ENCODE data around the gene WIPF3. TPM values are rescaled to one million over a fixed set of nuclear protein-coding genes. Genes with fewer than 3 reads are reported as not detected.

Gene WIPF3
- polyA plus RNA-seq, 1 donor: 21.9 TPM

DNA sequence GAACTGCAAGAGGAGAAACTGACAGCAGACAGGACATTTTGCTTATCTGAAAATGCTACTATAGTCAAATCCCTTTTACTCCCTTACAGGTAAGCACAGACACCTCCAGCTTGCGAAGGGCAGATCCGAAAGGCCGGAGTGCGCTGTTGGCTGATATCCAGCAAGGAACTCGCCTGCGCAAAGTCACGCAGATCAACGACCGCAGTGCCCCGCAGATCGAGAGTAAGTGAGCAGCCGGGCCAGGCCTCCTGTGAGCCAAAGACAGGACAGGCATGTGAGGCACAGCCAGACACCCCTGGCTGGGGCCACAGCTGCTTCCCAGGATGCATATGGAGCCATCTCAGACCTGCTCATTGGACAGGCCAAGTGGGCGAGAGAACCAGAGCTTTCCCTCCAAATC, 69.4 kb downstream of the WIPF3 start:
- H3K4me3 ChIP-seq (ENCODE audit: low read length): no peak overlapping the region
- peaks cover 11% of the 10 kb centered on the region for H3K36me3 ChIP-seq (ENCODE audit: control insufficient read depth, insufficient read depth, low read length)
- no peaks in the 10 kb centered on the region for H3K9me3 ChIP-seq (ENCODE audit: control insufficient read depth, low read depth, low read length)
- H3K27ac ChIP-seq (ENCODE audit: low read length): no peak overlapping the region
- no peak for DNase-seq
- no peaks in the 10 kb centered on the region for H3K4me1 ChIP-seq (ENCODE audit: control insufficient read depth, insufficient read depth, low read length)
- H3K27me3 ChIP-seq (ENCODE audit: control insufficient read depth, insufficient read depth, low read length): no peaks in the 10 kb centered on the region
- WGBS (ENCODE audit: insufficient coverage, low lambda C conversion rate): no CpG with 5 or more reads among the region's 13 CpGs

DNA sequence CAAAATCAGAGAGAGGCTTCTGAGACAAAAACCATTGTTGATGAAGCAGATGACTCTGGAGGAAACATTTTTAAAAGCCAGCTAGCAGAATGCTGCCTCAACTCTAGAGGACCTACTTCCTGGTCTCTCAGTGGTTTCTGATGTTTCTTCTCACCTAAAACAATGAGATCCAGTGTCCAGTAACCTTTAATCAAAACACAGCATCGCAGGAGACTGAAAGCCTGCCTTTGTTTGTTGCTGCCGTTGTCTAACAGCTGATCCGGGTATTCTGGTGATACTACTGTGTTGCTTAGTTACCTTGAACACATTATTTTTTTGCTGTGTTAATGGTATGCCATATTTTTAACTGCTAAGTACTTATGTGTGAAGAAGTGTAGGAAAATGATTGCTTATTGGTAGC, 70.9 kb downstream of the WIPF3 start:
- no CpG with 5 or more reads among the region's 3 CpGs for WGBS (ENCODE audit: insufficient coverage, low lambda C conversion rate)
- Histone ChIP-seq H3K36me3 (ENCODE audit: control insufficient read depth, insufficient read depth, low read length) (peaks cover 15% of the 10 kb centered on the region), H3K27me3 (ENCODE audit: control insufficient read depth, insufficient read depth, low read length) (no peaks in the 10 kb centered on the region), H3K9me3 (ENCODE audit: control insufficient read depth, low read depth, low read length) (no peaks in the 10 kb centered on the region), H3K4me1 (ENCODE audit: control insufficient read depth, insufficient read depth, low read length) (no peaks in the 10 kb centered on the region), H3K4me3 (ENCODE audit: low read length) (no peak overlapping the region), H3K27ac (ENCODE audit: low read length) (no peak overlapping the region)
- no peak for DNase-seq

DNA sequence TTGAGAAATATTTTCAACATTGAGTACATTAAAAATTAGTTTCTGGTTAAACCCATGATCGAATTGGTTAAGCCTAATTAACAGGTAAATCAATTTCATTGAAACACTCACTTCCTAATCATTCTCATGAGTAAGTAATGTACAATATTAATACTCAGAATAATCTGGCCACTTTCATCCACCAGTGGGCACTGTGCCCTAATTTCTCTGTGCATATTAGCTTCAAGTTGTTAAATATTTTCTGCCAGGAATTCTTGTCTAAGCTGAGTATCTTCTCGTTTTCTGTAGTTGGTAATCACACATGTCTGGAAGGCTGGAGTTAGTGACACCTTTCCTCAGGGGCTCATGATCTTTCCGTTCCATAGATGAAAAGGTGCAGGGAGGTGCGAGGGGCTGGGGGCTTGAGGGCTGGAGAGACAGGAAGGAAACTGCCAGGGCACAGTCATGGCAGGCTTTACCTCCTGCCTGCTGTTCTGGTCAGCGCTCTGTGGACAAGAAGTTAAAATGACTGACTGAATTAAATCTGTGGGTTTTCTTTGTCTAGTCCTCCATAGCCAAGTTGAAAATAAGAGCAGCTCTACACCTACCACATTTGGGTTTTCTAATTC, 71.9 kb downstream of the WIPF3 start:
- no peaks in the 10 kb centered on the region for H3K27me3 ChIP-seq (ENCODE audit: control insufficient read depth, insufficient read depth, low read length)
- H3K4me3 ChIP-seq (ENCODE audit: low read length): no peak overlapping the region
- no peak for DNase-seq
- H3K27ac ChIP-seq (ENCODE audit: low read length): no peak overlapping the region
- peaks cover 15% of the 10 kb centered on the region for H3K36me3 ChIP-seq (ENCODE audit: control insufficient read depth, insufficient read depth, low read length)
- WGBS (ENCODE audit: insufficient coverage, low lambda C conversion rate): no CpG with 5 or more reads among the region's 5 CpGs
- no peaks in the 10 kb centered on the region for H3K9me3 ChIP-seq (ENCODE audit: control insufficient read depth, low read depth, low read length)
- no peaks in the 10 kb centered on the region for H3K4me1 ChIP-seq (ENCODE audit: control insufficient read depth, insufficient read depth, low read length)

DNA sequence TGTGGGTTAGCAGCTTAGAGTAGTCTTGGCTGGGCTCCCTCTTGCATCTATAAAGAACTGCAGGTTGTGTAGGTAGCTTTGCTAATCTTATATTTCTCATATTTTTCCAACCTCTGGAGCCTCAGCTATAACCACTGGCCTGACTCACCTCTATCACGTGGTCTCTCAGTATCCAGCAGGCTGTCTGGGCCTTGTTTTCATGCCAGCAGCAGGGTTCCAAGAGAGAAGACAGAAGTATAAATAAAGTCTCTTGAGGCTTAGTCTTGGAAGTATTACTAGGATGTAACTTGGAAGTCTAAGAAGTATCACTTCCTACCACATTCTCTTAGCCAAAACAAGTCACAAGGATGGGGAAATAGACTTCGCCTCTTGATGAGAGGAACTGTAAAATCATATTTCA, 73.3 kb downstream of the WIPF3 start:
- Histone ChIP-seq H3K9me3 (ENCODE audit: control insufficient read depth, low read depth, low read length) (no peaks in the 10 kb centered on the region), H3K36me3 (ENCODE audit: control insufficient read depth, insufficient read depth, low read length) (peaks cover 15% of the 10 kb centered on the region), H3K27ac (ENCODE audit: low read length) (no peak overlapping the region), H3K27me3 (ENCODE audit: control insufficient read depth, insufficient read depth, low read length) (peaks cover 3% of the 10 kb centered on the region), H3K4me1 (ENCODE audit: control insufficient read depth, insufficient read depth, low read length) (no peaks in the 10 kb centered on the region), H3K4me3 (ENCODE audit: low read length) (no peak overlapping the region)
- no peak for DNase-seq
- 90% methylated on average over 2 of the region's 2 CpGs for WGBS (ENCODE audit: insufficient coverage, low lambda C conversion rate)

DNA sequence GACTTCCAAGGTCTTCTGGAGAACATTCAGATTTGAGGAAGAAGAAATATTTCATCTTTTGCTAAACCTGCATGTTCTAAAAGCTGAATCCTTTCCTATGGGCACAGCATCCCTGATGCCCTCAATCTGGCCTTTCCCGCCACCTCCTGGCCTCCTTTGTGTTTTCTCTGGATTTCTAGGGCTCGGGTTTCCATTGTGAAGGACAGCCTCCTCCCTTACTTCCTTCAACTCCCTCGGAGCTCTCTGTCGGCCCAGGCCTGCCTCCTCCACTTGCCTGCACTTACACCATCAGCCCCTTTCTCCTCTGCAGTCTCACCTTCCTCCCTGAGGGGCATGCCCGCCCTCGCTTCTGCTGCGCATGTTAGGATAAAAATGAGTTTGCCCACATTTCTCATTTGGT, 75.4 kb downstream of the WIPF3 start:
- Histone ChIP-seq H3K27ac (ENCODE audit: low read length) (no peak overlapping the region), H3K4me1 (ENCODE audit: control insufficient read depth, insufficient read depth, low read length) (no peaks in the 10 kb centered on the region), H3K36me3 (ENCODE audit: control insufficient read depth, insufficient read depth, low read length) (peaks cover 13% of the 10 kb centered on the region), H3K4me3 (ENCODE audit: low read length) (no peak overlapping the region), H3K9me3 (ENCODE audit: control insufficient read depth, low read depth, low read length) (no peaks in the 10 kb centered on the region), H3K27me3 (ENCODE audit: control insufficient read depth, insufficient read depth, low read length) (peaks cover 3% of the 10 kb centered on the region)
- 60% methylated on average over 3 of the region's 7 CpGs for WGBS (ENCODE audit: insufficient coverage, low lambda C conversion rate)
- no peak for DNase-seq

DNA sequence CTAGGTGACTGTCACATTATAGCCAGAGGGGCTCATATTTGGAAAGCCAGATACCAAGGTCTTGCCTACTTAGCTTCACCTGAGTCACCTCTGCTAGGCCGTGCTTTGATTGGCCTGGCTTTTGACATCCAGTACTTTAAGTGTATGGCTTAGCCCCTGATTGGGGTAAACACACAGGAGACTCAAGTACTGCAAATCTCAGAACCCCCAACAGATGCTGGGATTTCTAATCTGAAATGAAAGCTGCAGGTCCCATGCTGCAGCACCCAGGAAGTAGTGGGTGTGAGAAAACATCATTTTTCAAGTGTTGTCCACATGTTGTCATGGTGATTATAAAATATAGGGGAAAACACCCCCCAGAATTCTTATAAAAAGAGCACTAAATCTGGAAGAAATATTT, 76.2 kb downstream of the WIPF3 start:
- Histone ChIP-seq H3K4me1 (ENCODE audit: control insufficient read depth, insufficient read depth, low read length) (no peaks in the 10 kb centered on the region), H3K27ac (ENCODE audit: low read length) (no peak overlapping the region), H3K36me3 (ENCODE audit: control insufficient read depth, insufficient read depth, low read length) (peaks cover 16% of the 10 kb centered on the region), H3K4me3 (ENCODE audit: low read length) (no peak overlapping the region), H3K27me3 (ENCODE audit: control insufficient read depth, insufficient read depth, low read length) (peaks cover 3% of the 10 kb centered on the region), H3K9me3 (ENCODE audit: control insufficient read depth, low read depth, low read length) (no peaks in the 10 kb centered on the region)
- no peak for DNase-seq
- no CpG with 5 or more reads among the region's 1 CpG for WGBS (ENCODE audit: insufficient coverage, low lambda C conversion rate)

DNA sequence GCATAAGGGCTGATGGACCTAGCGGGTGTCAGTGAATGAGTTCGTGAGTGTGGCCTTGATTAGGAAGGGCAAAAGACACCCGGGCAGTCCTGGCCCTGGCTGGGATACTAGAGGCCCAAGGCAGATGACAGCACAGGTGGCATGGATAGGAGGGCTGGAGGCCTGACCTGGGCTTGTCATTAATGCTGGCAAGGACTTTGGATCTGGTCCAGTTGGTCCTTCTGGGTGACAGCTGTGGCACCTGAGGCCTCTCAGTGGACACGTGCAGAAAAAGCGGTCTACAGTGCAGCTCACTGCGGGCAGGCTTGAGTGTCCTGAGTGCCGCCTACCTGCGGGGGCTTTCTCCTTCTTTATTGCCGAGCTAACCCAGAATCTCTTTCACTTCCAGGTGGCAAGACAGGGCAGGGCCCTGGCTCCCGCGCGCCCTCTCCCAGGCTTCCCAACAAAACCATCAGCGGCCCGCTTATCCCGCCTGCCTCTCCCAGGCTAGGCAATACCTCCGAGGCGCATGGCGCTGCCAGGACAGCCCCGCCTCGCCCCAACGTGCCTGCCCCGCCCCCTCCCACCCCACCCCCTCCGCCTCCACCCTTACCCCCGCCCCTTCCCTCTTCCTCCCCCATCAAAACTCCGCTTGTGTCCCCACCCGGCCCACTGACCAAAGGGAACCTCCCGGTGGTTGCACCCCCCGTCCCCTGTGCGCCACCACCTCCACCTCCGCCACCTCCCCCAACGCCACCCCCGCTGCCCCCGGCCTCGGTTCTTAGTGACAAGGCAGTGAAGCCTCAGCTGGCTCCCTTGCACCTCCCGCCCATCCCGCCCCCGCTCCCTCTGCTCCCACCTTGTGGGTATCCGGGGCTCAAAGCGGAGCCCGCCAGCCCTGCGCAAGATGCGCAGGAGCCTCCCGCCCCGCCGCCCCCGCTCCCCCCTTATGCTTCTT, 77.4 kb downstream of the WIPF3 start:
- Histone ChIP-seq H3K4me3 (ENCODE audit: low read length) (no peak overlapping the region), H3K27ac (ENCODE audit: low read length) (no peak overlapping the region), H3K36me3 (ENCODE audit: control insufficient read depth, insufficient read depth, low read length) (peaks cover 24% of the 10 kb centered on the region), H3K4me1 (ENCODE audit: control insufficient read depth, insufficient read depth, low read length) (no peaks in the 10 kb centered on the region), H3K9me3 (ENCODE audit: control insufficient read depth, low read depth, low read length) (no peaks in the 10 kb centered on the region), H3K27me3 (ENCODE audit: control insufficient read depth, insufficient read depth, low read length) (peaks cover 3% of the 10 kb centered on the region)
- WGBS (ENCODE audit: insufficient coverage, low lambda C conversion rate): no CpG with 5 or more reads among the region's 46 CpGs
- no peak for DNase-seq

DNA sequence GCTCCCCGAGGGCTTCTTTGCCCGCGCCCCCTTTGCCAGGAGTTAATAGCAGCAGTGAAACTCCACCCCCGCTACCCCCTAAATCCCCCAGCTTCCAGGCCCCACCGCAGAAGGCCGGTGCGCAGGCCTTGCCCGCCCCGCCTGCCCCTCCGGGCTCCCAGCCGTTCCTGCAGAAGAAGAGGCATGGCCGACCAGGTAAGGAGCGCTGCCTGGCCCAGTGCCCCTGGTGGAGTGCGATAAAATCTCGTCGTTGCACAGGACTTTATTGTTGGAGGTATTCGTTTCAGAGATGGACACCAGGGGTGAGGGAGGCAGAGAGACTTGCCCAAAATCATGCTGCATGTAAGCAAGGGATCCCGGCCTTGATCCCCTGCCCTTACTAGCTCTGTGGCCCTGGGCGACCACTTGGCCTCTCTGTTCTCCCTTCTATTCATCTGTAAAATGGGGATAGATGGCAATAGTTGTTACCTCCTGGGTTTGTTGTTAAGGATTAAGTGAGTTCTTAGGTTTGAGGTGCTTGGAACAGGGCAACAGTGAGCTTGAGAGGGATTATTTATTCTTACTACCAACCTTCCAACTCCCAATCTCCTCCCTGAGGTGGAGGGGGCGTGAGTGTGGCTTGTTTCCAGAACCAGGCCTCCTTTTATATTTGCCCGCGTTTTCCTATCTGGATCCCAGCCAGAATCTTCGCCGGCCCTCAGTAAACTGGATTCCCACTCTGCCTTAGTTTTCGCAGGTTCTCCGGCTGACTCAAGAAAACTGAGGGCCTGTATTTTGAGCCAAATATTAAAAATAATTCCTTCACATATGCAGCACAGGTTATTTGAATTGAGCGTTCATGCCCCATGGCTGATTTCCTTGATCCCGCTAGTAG, 78.3 kb downstream of the WIPF3 start:
- no peak overlapping the region for H3K4me3 ChIP-seq (ENCODE audit: low read length)
- WGBS (ENCODE audit: insufficient coverage, low lambda C conversion rate): 50% methylated on average over 2 of the region's 28 CpGs

DNA sequence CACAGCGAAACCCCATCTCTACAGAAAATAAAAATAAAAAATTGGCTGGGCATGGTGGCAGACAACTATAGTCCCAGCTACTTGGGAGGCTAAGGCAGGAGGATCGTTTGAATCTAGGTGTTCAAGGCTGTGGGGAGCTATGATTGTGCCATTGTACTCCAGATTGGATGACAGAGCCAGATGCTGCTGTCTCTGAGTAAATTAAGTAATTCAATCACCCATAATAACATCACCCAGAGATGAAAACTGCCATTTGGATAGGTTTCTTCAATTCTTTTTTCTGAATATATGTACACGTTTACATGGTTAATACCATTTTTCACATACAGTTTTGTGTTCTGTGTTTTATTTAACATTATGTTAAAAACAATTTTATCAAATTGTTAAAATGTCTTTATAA, 79.3 kb downstream of the WIPF3 start:
- no peak for DNase-seq
- Histone ChIP-seq H3K4me3 (ENCODE audit: low read length) (no peak overlapping the region), H3K36me3 (ENCODE audit: control insufficient read depth, insufficient read depth, low read length) (peaks cover 28% of the 10 kb centered on the region), H3K9me3 (ENCODE audit: control insufficient read depth, low read depth, low read length) (no peaks in the 10 kb centered on the region), H3K27me3 (ENCODE audit: control insufficient read depth, insufficient read depth, low read length) (peaks cover 3% of the 10 kb centered on the region), H3K27ac (ENCODE audit: low read length) (no peak overlapping the region), H3K4me1 (ENCODE audit: control insufficient read depth, insufficient read depth, low read length) (no peaks in the 10 kb centered on the region)
- whole genome bisulfite sequencing (ENCODE audit: insufficient coverage, low lambda C conversion rate): 86% methylated on average over 2 of the region's 3 CpGs

More for the DNA sequence above, 78.3 kb downstream of the WIPF3 start:
- Histone ChIP-seq H3K9me3 (ENCODE audit: control insufficient read depth, low read depth, low read length) (no peaks in the 10 kb centered on the region), H3K27ac (ENCODE audit: low read length) (no peak overlapping the region), H3K27me3 (ENCODE audit: control insufficient read depth, insufficient read depth, low read length) (peaks cover 3% of the 10 kb centered on the region), H3K4me1 (ENCODE audit: control insufficient read depth, insufficient read depth, low read length) (no peaks in the 10 kb centered on the region), H3K36me3 (ENCODE audit: control insufficient read depth, insufficient read depth, low read length) (peaks cover 29% of the 10 kb centered on the region)
- no peak for DNase-seq

DNA sequence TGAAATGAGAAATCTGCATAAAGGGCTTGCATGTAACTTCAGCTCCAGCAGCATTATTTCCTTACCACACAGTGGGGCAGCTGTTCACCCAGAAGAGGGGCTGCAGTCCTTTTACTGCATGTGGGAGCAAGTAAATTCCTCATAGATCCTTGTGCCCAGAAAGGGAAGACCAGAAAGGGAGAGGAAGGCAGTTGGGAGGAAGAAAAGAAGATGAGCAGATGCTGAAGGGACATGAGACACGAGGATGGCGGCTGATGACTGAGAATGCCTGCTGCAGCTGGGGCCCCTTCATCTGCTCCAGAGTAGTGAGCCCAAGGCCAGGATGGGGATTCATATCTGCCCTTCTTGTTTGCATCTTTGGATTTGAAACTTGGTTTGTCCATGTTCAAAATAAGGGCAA, 80.5 kb downstream of the WIPF3 start:
- H3K4me3 ChIP-seq (ENCODE audit: low read length): no peak overlapping the region
- H3K4me1 ChIP-seq (ENCODE audit: control insufficient read depth, insufficient read depth, low read length): no peaks in the 10 kb centered on the region
- H3K9me3 ChIP-seq (ENCODE audit: control insufficient read depth, low read depth, low read length): no peaks in the 10 kb centered on the region
- H3K27ac ChIP-seq (ENCODE audit: low read length): no peak overlapping the region
- no CpG with 5 or more reads among the region's 2 CpGs for WGBS (ENCODE audit: insufficient coverage, low lambda C conversion rate)
- H3K27me3 ChIP-seq (ENCODE audit: control insufficient read depth, insufficient read depth, low read length): peaks cover 3% of the 10 kb centered on the region
- DNase-seq: no peak
- peaks cover 24% of the 10 kb centered on the region for H3K36me3 ChIP-seq (ENCODE audit: control insufficient read depth, insufficient read depth, low read length)

All from large intestine (tissue), 3 donors.